Vagina (tissue), 2 donors: Measurements from ENCODE around the gene CLIC3. TPM values are rescaled to one million over a fixed set of nuclear protein-coding genes. Genes with fewer than 3 reads are reported as not detected.

Experiments used
- DNase-seq, 2 donors: peaks; one replicate each; pipeline ENCODE4 v3.0.0-alpha.2; 2017; ENCODE audit errors: extremely low spot score in 2 of 2
- H3K27ac ChIP-seq: fragments of 200-600 bp; sonication (generic); one replicate; pipeline ENCODE4 v1.5.1; 2019
- H3K27me3 ChIP-seq: fragments of 200-600 bp; sonication (generic); one replicate; pipeline ENCODE4 v1.5.1; 2019
- H3K36me3 ChIP-seq, 2 donors: fragments of 200-600 bp; sonication (generic); one replicate each; pipeline ENCODE4 v1.5.1; 2017 to 2019
- H3K4me1 ChIP-seq: fragments of 200-600 bp; sonication (generic); one replicate; pipeline ENCODE4 v1.5.1; 2019
- H3K4me3 ChIP-seq, 2 donors: fragments of 200-600 bp; sonication (generic); 1 replicate in 1 of 2; 2 replicates in 1 of 2; pipeline ENCODE4 v1.5.1; 2016 to 2019
- H3K9me3 ChIP-seq: fragments of 200-600 bp; sonication (generic); one replicate; pipeline ENCODE4 v1.5.1; 2019
- POLR2A ChIP-seq, 2 donors: fragments of 450-650 bp; IDR thresholded peaks; one replicate each; pipeline ENCODE4 v1.6.1; 2017; ENCODE audit warnings: antibody characterized with exemption in 2 of 2, mild to moderate bottlenecking in 2 of 2, moderate library complexity in 2 of 2
- POLR2AphosphoS5 ChIP-seq, 2 donors: sonication (generic); formaldehyde crosslinking; IDR thresholded peaks; one replicate each; pipeline ENCODE4 v1.9.0; 2017; ENCODE audit warnings: antibody characterized with exemption in 2 of 2, mild to moderate bottlenecking in 2 of 2, low read depth in 1 of 2; ENCODE audit not compliant: insufficient read depth in 1 of 2
- intact Hi-C: fragments of 100-400 bp; cut with DNase I; formaldehyde crosslinking; loops from one replicate; pipeline ENCODE4 v1.15.1; 2023
- total RNA-seq: library from RNA; depleted of rRNA; stranded (reverse); fragments of >200 nt; gene quantifications from one replicate; pipeline ENCODE4 v1.2.3, GENCODE V29; 2016
- TF ChIP-seq, protein P1 (sequence below), 3 experiments: fragments of 450-650 bp in 2 of 3; fragments of 200-600 bp in 1 of 3; sonication (generic) in 1 of 3; IDR thresholded peaks; one replicate each; pipeline ENCODE4 v1.5.1; 2017 to 2019; ENCODE audit warnings: antibody characterized with exemption in 3 of 3, mild to moderate bottlenecking in 2 of 3, moderate library complexity in 2 of 3

CLIC3 gene
- total RNA-seq, 1 donor from 2014 or later, result 23.6 TPM

DNA sequence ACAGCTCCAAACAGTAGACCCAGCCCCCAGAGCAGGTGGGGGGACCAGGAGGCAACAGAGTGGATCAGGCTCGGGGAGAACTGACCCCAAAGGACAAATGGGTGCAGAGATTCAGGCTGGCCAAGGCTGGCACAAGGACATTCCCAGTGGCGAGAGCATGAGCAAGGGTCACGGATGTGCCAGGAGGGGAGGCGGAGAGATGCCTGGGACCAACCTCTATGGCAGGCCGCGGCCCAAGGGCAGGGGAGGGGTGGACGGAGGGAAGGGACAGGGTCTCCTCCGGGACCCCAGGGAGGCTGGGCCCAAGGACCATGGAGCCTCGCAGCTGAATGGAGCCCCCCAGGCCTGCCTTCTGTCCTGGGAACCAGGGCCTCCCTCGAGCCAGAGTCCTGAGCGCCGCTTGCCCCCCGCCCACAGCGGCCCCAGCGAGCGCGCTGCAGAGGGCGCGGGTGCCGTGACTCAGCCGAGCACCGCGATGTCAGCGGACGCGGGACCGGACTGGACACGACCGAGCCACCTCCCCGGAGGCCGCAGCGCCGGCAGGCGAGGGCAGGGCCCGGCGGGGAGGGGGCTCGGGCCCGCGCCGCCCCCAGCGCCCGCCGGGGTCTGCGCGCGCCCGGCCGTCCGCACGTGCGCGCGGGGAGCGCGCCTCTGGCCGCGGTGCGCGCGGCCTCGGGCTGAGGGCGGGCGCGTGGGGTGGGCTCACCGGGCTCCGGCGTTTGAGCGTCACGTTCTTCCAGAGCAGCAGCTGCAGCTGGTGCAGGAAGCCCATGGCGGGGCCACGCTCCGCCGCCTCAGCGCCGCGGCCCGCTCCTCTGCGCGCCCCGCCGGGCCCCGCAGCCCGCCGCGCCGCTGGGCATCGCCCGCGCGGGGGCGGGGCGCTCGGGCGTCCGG lies 31.2 kb upstream of the CLIC3 start, which contains the start of gene ABCA2:
ABCA2 (minus strand) TSS at position 869 of the 894 bp plus-strand sequence; CDS start at position 772, 97 bp downstream.
- Histone ChIP-seq H3K4me1 (peaks cover 40% of the 10 kb centered on the region), H3K27me3 (no peaks in the 10 kb centered on the region), H3K9me3 (no peaks in the 10 kb centered on the region), H3K27ac (peak within 1 kb of the TSS; percentile 77), H3K36me3 (no peaks in the 10 kb centered on the region), H3K4me3 (peak within 1 kb of the TSS; percentile 67 to 76)
- TF ChIP-seq POLR2AphosphoS5 (IDR thresholded peaks at IDR 0.05; ENCODE audit: insufficient read depth in 1 of 2, low read depth in 1 of 2) (no peak), POLR2A (IDR thresholded peaks at IDR 0.05) (no peak)
- TF ChIP-seq, protein P1, sequence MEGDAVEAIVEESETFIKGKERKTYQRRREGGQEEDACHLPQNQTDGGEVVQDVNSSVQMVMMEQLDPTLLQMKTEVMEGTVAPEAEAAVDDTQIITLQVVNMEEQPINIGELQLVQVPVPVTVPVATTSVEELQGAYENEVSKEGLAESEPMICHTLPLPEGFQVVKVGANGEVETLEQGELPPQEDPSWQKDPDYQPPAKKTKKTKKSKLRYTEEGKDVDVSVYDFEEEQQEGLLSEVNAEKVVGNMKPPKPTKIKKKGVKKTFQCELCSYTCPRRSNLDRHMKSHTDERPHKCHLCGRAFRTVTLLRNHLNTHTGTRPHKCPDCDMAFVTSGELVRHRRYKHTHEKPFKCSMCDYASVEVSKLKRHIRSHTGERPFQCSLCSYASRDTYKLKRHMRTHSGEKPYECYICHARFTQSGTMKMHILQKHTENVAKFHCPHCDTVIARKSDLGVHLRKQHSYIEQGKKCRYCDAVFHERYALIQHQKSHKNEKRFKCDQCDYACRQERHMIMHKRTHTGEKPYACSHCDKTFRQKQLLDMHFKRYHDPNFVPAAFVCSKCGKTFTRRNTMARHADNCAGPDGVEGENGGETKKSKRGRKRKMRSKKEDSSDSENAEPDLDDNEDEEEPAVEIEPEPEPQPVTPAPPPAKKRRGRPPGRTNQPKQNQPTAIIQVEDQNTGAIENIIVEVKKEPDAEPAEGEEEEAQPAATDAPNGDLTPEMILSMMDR (IDR thresholded peaks at IDR 0.05), result no peak
- no peak for DNase-seq
- intact Hi-C loops, result loop anchor here (2.0 to 5.0 kb wide), 2 partner anchors 85 to 237 kb away; partner anchors contain the start of genes FBXW5 and TMEM141

GRCh38 chr9:137026828-137027227 lies 30.5 kb upstream of the CLIC3 start:
- no peaks in the 10 kb centered on the region for H3K27me3 ChIP-seq
- H3K36me3 ChIP-seq, result no peaks in the 10 kb centered on the region
- peak overlapping the region in 1 of 2 donors; percentile 51 for H3K4me3 ChIP-seq
- TF ChIP-seq POLR2AphosphoS5 (IDR thresholded peaks at IDR 0.05; ENCODE audit: insufficient read depth in 1 of 2, low read depth in 1 of 2) (no peak), POLR2A (IDR thresholded peaks at IDR 0.05) (no peak)
- TF ChIP-seq, protein P1 (IDR thresholded peaks at IDR 0.05), result no peak
- peak overlapping the region; percentile 48 for H3K27ac ChIP-seq
- no peaks in the 10 kb centered on the region for H3K9me3 ChIP-seq
- intact Hi-C loops, result loop anchor here (5.0 kb wide), 1 partner anchor 85 kb away; the partner anchor contains the start of gene FBXW5
- H3K4me1 ChIP-seq, result peaks cover 40% of the 10 kb centered on the region
- DNase-seq, result no peak

- no peaks in the 10 kb centered on the region for H3K27me3 ChIP-seq
- no peak overlapping the region for H3K27ac ChIP-seq
- DNase-seq, result no peak
- intact Hi-C loops, result loop anchor here (5.0 kb wide), 1 partner anchor 84 kb away; the partner anchor contains the start of gene FBXW5
- no peaks in the 10 kb centered on the region for H3K36me3 ChIP-seq
- H3K4me3 ChIP-seq, result no peak overlapping the region
- TF ChIP-seq, protein P1 (IDR thresholded peaks at IDR 0.05), result no peak
- no peak for TF ChIP-seq POLR2AphosphoS5 (IDR thresholded peaks at IDR 0.05; ENCODE audit: insufficient read depth in 1 of 2, low read depth in 1 of 2)
- no peak for TF ChIP-seq POLR2A (IDR thresholded peaks at IDR 0.05)
- peaks cover 40% of the 10 kb centered on the region for H3K4me1 ChIP-seq
- H3K9me3 ChIP-seq, result no peaks in the 10 kb centered on the region
These were observed 30.0 kb upstream of the CLIC3 start for GRCh38 chr9:137026384-137026783.

GRCh38 chr9:137025517-137025966 lies 29.2 kb upstream of the CLIC3 start:
- no peak overlapping the region for H3K27ac ChIP-seq
- peaks cover 40% of the 10 kb centered on the region for H3K4me1 ChIP-seq
- H3K36me3 ChIP-seq, result no peaks in the 10 kb centered on the region
- no peaks in the 10 kb centered on the region for H3K9me3 ChIP-seq
- DNase-seq, result no peak
- no peaks in the 10 kb centered on the region for H3K27me3 ChIP-seq
- intact Hi-C loops, result loop anchor here (5.0 kb wide), 1 partner anchor 83 kb away; the partner anchor contains the start of gene FBXW5
- TF ChIP-seq POLR2A (IDR thresholded peaks at IDR 0.05) (no peak), POLR2AphosphoS5 (IDR thresholded peaks at IDR 0.05; ENCODE audit: insufficient read depth in 1 of 2, low read depth in 1 of 2) (no peak)
- TF ChIP-seq, protein P1 (IDR thresholded peaks at IDR 0.05), result no peak
- H3K4me3 ChIP-seq, result no peak overlapping the region
